Vagina (tissue), 2 donors: ENCODE measurements around the gene ACVR1. TPM values are rescaled to one million over a fixed set of nuclear protein-coding genes. Genes with fewer than 3 reads are reported as not detected.

Experiments used
- DNase-seq, 2 donors: peaks; one replicate each; pipeline ENCODE4 v3.0.0-alpha.2; 2017; ENCODE audit errors: extremely low spot score in 2 of 2
- H3K27ac ChIP-seq: fragments of 200-600 bp; sonication (generic); one replicate; pipeline ENCODE4 v1.5.1; 2019
- H3K27me3 ChIP-seq: fragments of 200-600 bp; sonication (generic); one replicate; pipeline ENCODE4 v1.5.1; 2019
- H3K36me3 ChIP-seq, 2 donors: fragments of 200-600 bp; sonication (generic); one replicate each; pipeline ENCODE4 v1.5.1; 2017 to 2019
- H3K4me1 ChIP-seq: fragments of 200-600 bp; sonication (generic); one replicate; pipeline ENCODE4 v1.5.1; 2019
- H3K4me3 ChIP-seq, 2 donors: fragments of 200-600 bp; sonication (generic); 1 replicate in 1 of 2; 2 replicates in 1 of 2; pipeline ENCODE4 v1.5.1; 2016 to 2019
- H3K9me3 ChIP-seq: fragments of 200-600 bp; sonication (generic); one replicate; pipeline ENCODE4 v1.5.1; 2019
- CTCF ChIP-seq, 3 experiments: fragments of 450-650 bp in 2 of 3; fragments of 200-600 bp in 1 of 3; sonication (generic) in 1 of 3; IDR thresholded peaks; one replicate each; pipeline ENCODE4 v1.5.1; 2017 to 2019; ENCODE audit warnings: antibody characterized with exemption in 3 of 3, mild to moderate bottlenecking in 2 of 3, moderate library complexity in 2 of 3
- POLR2A ChIP-seq, 2 donors: fragments of 450-650 bp; IDR thresholded peaks; one replicate each; pipeline ENCODE4 v1.6.1; 2017; ENCODE audit warnings: antibody characterized with exemption in 2 of 2, mild to moderate bottlenecking in 2 of 2, moderate library complexity in 2 of 2
- POLR2AphosphoS5 ChIP-seq, 2 donors: sonication (generic); formaldehyde crosslinking; IDR thresholded peaks; one replicate each; pipeline ENCODE4 v1.9.0; 2017; ENCODE audit warnings: antibody characterized with exemption in 2 of 2, mild to moderate bottlenecking in 2 of 2, low read depth in 1 of 2; ENCODE audit not compliant: insufficient read depth in 1 of 2
- intact Hi-C: fragments of 100-400 bp; cut with DNase I; formaldehyde crosslinking; loops from one replicate; pipeline ENCODE4 v1.15.1; 2023
- total RNA-seq: library from RNA; depleted of rRNA; stranded (reverse); fragments of >200 nt; gene quantifications from one replicate; pipeline ENCODE4 v1.2.3, GENCODE V29; 2016

The ACVR1 gene
- total RNA-seq, 1 donor from 2014 or later: 25.8 TPM

- DNase-seq: no peak
- Histone ChIP-seq H3K4me3 (no peak overlapping the region), H3K27me3 (no peaks in the 10 kb centered on the region), H3K9me3 (no peaks in the 10 kb centered on the region), H3K4me1 (no peaks in the 10 kb centered on the region), H3K27ac (no peak overlapping the region), H3K36me3 (peaks cover 0 to under 1% of the 10 kb centered on the region in 2 donors)
- intact Hi-C loops: no loop called here
- TF ChIP-seq POLR2AphosphoS5 (IDR thresholded peaks at IDR 0.05; ENCODE audit: insufficient read depth in 1 of 2, low read depth in 1 of 2) (no peak), POLR2A (IDR thresholded peaks at IDR 0.05) (no peak), CTCF (IDR thresholded peaks at IDR 0.05) (no peak)
Observed at GRCh38 chr2:157803952-157804351, 72.2 kb downstream of the ACVR1 start.

- no peak overlapping the region for H3K27ac ChIP-seq
- TF ChIP-seq CTCF (IDR thresholded peaks at IDR 0.05): no peak
- no peak for TF ChIP-seq POLR2AphosphoS5 (IDR thresholded peaks at IDR 0.05; ENCODE audit: insufficient read depth in 1 of 2, low read depth in 1 of 2)
- TF ChIP-seq POLR2A (IDR thresholded peaks at IDR 0.05): no peak
- intact Hi-C loops: no loop called here
Observed at GRCh38 chr2:157803476-157803875, 72.7 kb downstream of the ACVR1 start.

GRCh38 chr2:157800838-157801495, 75.2 kb downstream of the ACVR1 start:
- H3K27ac ChIP-seq: no peak overlapping the region
- intact Hi-C loops: no loop called here
- DNase-seq: no peak

More at GRCh38 chr2:157803476-157803875, 72.7 kb downstream of the ACVR1 start:
- Histone ChIP-seq H3K4me1 (no peaks in the 10 kb centered on the region), H3K4me3 (no peak overlapping the region), H3K27me3 (no peaks in the 10 kb centered on the region), H3K36me3 (peaks cover 0 to 4% of the 10 kb centered on the region in 2 donors), H3K9me3 (no peaks in the 10 kb centered on the region)
- no peak for DNase-seq

GRCh38 chr2:157793053-157793612, 83.0 kb downstream of the ACVR1 start:
- Histone ChIP-seq H3K4me3 (no peak overlapping the region), H3K4me1 (peaks cover 33% of the 10 kb centered on the region), H3K27ac (no peak overlapping the region), H3K9me3 (no peaks in the 10 kb centered on the region), H3K27me3 (no peaks in the 10 kb centered on the region), H3K36me3 (no peaks in the 10 kb centered on the region)
- no peak for TF ChIP-seq POLR2AphosphoS5 (IDR thresholded peaks at IDR 0.05; ENCODE audit: insufficient read depth in 1 of 2, low read depth in 1 of 2)
- intact Hi-C loops: loop anchor here (5.0 kb wide), 1 partner anchor 84 kb away; the partner anchor contains the start of gene ACVR1
- no peak for DNase-seq

More at GRCh38 chr2:157800838-157801495, 75.2 kb downstream of the ACVR1 start:
- H3K27me3 ChIP-seq: no peaks in the 10 kb centered on the region
- H3K4me1 ChIP-seq: no peaks in the 10 kb centered on the region
- H3K9me3 ChIP-seq: no peaks in the 10 kb centered on the region
- H3K4me3 ChIP-seq: no peak overlapping the region
- peaks cover 0 to 4% of the 10 kb centered on the region in 2 donors for H3K36me3 ChIP-seq
- TF ChIP-seq POLR2A (IDR thresholded peaks at IDR 0.05): no peak
- no peak for TF ChIP-seq CTCF (IDR thresholded peaks at IDR 0.05)
- TF ChIP-seq POLR2AphosphoS5 (IDR thresholded peaks at IDR 0.05; ENCODE audit: insufficient read depth in 1 of 2, low read depth in 1 of 2): no peak

GRCh38 chr2:157792335-157793052, 83.6 kb downstream of the ACVR1 start:
- Histone ChIP-seq H3K27ac (no peak overlapping the region), H3K9me3 (no peaks in the 10 kb centered on the region), H3K27me3 (no peaks in the 10 kb centered on the region), H3K36me3 (no peaks in the 10 kb centered on the region), H3K4me1 (peaks cover 39% of the 10 kb centered on the region), H3K4me3 (no peak overlapping the region)
- DNase-seq: no peak
- intact Hi-C loops: loop anchor here (5.0 kb wide), 1 partner anchor 85 kb away; the partner anchor contains the start of gene ACVR1
- TF ChIP-seq POLR2A (IDR thresholded peaks at IDR 0.05) (no peak), CTCF (IDR thresholded peaks at IDR 0.05) (no peak), POLR2AphosphoS5 (IDR thresholded peaks at IDR 0.05; ENCODE audit: insufficient read depth in 1 of 2, low read depth in 1 of 2) (no peak)
